ENCODE measurements around the gene ARHGAP5. TPM values are rescaled to one million over a fixed set of nuclear protein-coding genes. Genes with fewer than 3 reads are reported as not detected.
"Not testable (repeated sequence)": the region's sequence is repeated elsewhere in the genome, so short reads cannot be mapped to it uniquely, and the experiment has no call there.

The ARHGAP5 gene
- total RNA-seq, 2 experiments from 2014 or later = 42.5 to 49.4 TPM

- H3K36me3 Mint-ChIP-seq = peaks cover 8% of the 10 kb centered on the region
- no peaks in the 10 kb centered on the region for H3K9me3 Mint-ChIP-seq
- H3K4me1 Mint-ChIP-seq = peaks cover 1% of the 10 kb centered on the region
- DNase-seq = no peak
- no peak for ATAC-seq (ENCODE audit: low read depth)
- H3K4me3 Mint-ChIP-seq = no peak overlapping the region
- H3K27ac Mint-ChIP-seq = no peak overlapping the region
- H3K27me3 Mint-ChIP-seq = no peaks in the 10 kb centered on the region
- POLR2A ChIA-PET = interaction anchor here (0.5 kb wide), 1 partner anchor 9 kb away, joined by 3 read pairs; no protein-coding TSS in a partner anchor
Measured at GRCh38 chr14:32109676-32110547, 32.8 kb downstream of the ARHGAP5 start.

- no peaks in the 10 kb centered on the region for H3K9me3 Mint-ChIP-seq
- no peaks in the 10 kb centered on the region for H3K27me3 Mint-ChIP-seq
- H3K4me3 Mint-ChIP-seq = no peak overlapping the region
- POLR2A ChIA-PET = no interaction called here
- ATAC-seq (ENCODE audit: low read depth) = no peak
- peaks cover 10% of the 10 kb centered on the region for H3K36me3 Mint-ChIP-seq
- DNase-seq = no peak
- H3K27ac Mint-ChIP-seq = no peak overlapping the region
- H3K4me1 Mint-ChIP-seq = peaks cover 1% of the 10 kb centered on the region
Measured at GRCh38 chr14:32110548-32110896, 33.4 kb downstream of the ARHGAP5 start.

GRCh38 chr14:32121536-32121935, 44.4 kb downstream of the ARHGAP5 start:
- peaks cover 45% of the 10 kb centered on the region for H3K36me3 Mint-ChIP-seq
- H3K27ac Mint-ChIP-seq = no peak overlapping the region
- DNase-seq (no peak), ATAC-seq (ENCODE audit: low read depth) (no peak)
- no peaks in the 10 kb centered on the region for H3K27me3 Mint-ChIP-seq
- H3K9me3 Mint-ChIP-seq = peaks cover 4% of the 10 kb centered on the region
- H3K4me1 Mint-ChIP-seq = peaks cover 4% of the 10 kb centered on the region
- H3K4me3 Mint-ChIP-seq = no peak overlapping the region
- POLR2A ChIA-PET = no interaction called here

GRCh38 chr14:32121948-32122347, 44.8 kb downstream of the ARHGAP5 start:
- no peak for DNase-seq
- H3K4me1 Mint-ChIP-seq = peaks cover 5% of the 10 kb centered on the region
- no peak overlapping the region for H3K27ac Mint-ChIP-seq
- H3K9me3 Mint-ChIP-seq = peaks cover 5% of the 10 kb centered on the region
- no peak for ATAC-seq (ENCODE audit: low read depth)
- H3K27me3 Mint-ChIP-seq = no peaks in the 10 kb centered on the region
- POLR2A ChIA-PET = no interaction called here
- H3K4me3 Mint-ChIP-seq = no peak overlapping the region
- H3K36me3 Mint-ChIP-seq = peaks cover 44% of the 10 kb centered on the region

GRCh38 chr14:32126899-32127730, 50.0 kb downstream of the ARHGAP5 start:
- H3K4me1 Mint-ChIP-seq; H3K4me3 Mint-ChIP-seq; H3K9me3 Mint-ChIP-seq; DNase-seq; ATAC-seq (ENCODE audit: low read depth); H3K27me3 Mint-ChIP-seq; H3K27ac Mint-ChIP-seq; POLR2A ChIA-PET: not testable (repeated sequence)
- peaks cover 65% of the 10 kb centered on the region for H3K36me3 Mint-ChIP-seq

- H3K27ac Mint-ChIP-seq; ATAC-seq (ENCODE audit: low read depth); DNase-seq; H3K4me3 Mint-ChIP-seq; H3K27me3 Mint-ChIP-seq; H3K4me1 Mint-ChIP-seq; POLR2A ChIA-PET: not testable (repeated sequence)
- Mint-ChIP-seq H3K36me3 (peaks cover 62% of the 10 kb centered on the region), H3K9me3 (peaks cover 11% of the 10 kb centered on the region)
Measured at GRCh38 chr14:32127731-32128654, 50.9 kb downstream of the ARHGAP5 start.

- no peak overlapping the region for H3K27ac Mint-ChIP-seq
- H3K4me1 Mint-ChIP-seq = peaks cover 7% of the 10 kb centered on the region
- POLR2A ChIA-PET = no interaction called here
Measured at GRCh38 chr14:32128703-32129102, 51.6 kb downstream of the ARHGAP5 start.

GRCh38 chr14:32129124-32129523, 52.0 kb downstream of the ARHGAP5 start:
- Mint-ChIP-seq H3K36me3 (peaks cover 58% of the 10 kb centered on the region), H3K27me3 (no peaks in the 10 kb centered on the region), H3K9me3 (peaks cover 11% of the 10 kb centered on the region), H3K4me3 (no peak overlapping the region), H3K4me1 (peaks cover 5% of the 10 kb centered on the region), H3K27ac (no peak overlapping the region)
- ATAC-seq (ENCODE audit: low read depth) (no peak), DNase-seq (no peak)
- POLR2A ChIA-PET = no interaction called here

More at GRCh38 chr14:32128703-32129102, 51.6 kb downstream of the ARHGAP5 start:
- peaks cover 11% of the 10 kb centered on the region for H3K9me3 Mint-ChIP-seq
- H3K4me3 Mint-ChIP-seq = no peak overlapping the region
- no peaks in the 10 kb centered on the region for H3K27me3 Mint-ChIP-seq
- peaks cover 61% of the 10 kb centered on the region for H3K36me3 Mint-ChIP-seq
- ATAC-seq (ENCODE audit: low read depth) (no peak), DNase-seq (no peak)

- DNase-seq; H3K9me3 Mint-ChIP-seq; POLR2A ChIA-PET; H3K4me3 Mint-ChIP-seq; H3K4me1 Mint-ChIP-seq; H3K27me3 Mint-ChIP-seq; H3K27ac Mint-ChIP-seq; ATAC-seq (ENCODE audit: low read depth): not testable (repeated sequence)
- peaks cover 52% of the 10 kb centered on the region for H3K36me3 Mint-ChIP-seq
Measured at GRCh38 chr14:32131689-32132088, 54.6 kb downstream of the ARHGAP5 start.

- POLR2A ChIA-PET = no interaction called here
Measured at GRCh38 chr14:32134448-32135097, 57.5 kb downstream of the ARHGAP5 start.

GRCh38 chr14:32136027-32136825, 59.1 kb downstream of the ARHGAP5 start:
- POLR2A ChIA-PET = no interaction called here
- H3K27me3 Mint-ChIP-seq = no peaks in the 10 kb centered on the region
- peaks cover 61% of the 10 kb centered on the region for H3K36me3 Mint-ChIP-seq
- DNase-seq (no peak), ATAC-seq (ENCODE audit: low read depth) (no peak)
- H3K4me3 Mint-ChIP-seq = no peak overlapping the region
- no peak overlapping the region for H3K27ac Mint-ChIP-seq
- H3K9me3 Mint-ChIP-seq = peaks cover 5% of the 10 kb centered on the region
- no peaks in the 10 kb centered on the region for H3K4me1 Mint-ChIP-seq

More at GRCh38 chr14:32134448-32135097, 57.5 kb downstream of the ARHGAP5 start:
- H3K4me3 Mint-ChIP-seq = no peak overlapping the region
- H3K4me1 Mint-ChIP-seq = no peaks in the 10 kb centered on the region
- H3K36me3 Mint-ChIP-seq = peaks cover 62% of the 10 kb centered on the region
- no peaks in the 10 kb centered on the region for H3K27me3 Mint-ChIP-seq
- ATAC-seq (ENCODE audit: low read depth) = no peak
- peaks cover 5% of the 10 kb centered on the region for H3K9me3 Mint-ChIP-seq
- no peak overlapping the region for H3K27ac Mint-ChIP-seq
- DNase-seq = no peak

GRCh38 chr14:32137313-32137712, 60.2 kb downstream of the ARHGAP5 start:
- POLR2A ChIA-PET = no interaction called here
- peaks cover 2% of the 10 kb centered on the region for H3K4me1 Mint-ChIP-seq
- H3K27ac Mint-ChIP-seq = no peak overlapping the region
- H3K27me3 Mint-ChIP-seq = no peaks in the 10 kb centered on the region
- DNase-seq = no peak
- no peak overlapping the region for H3K4me3 Mint-ChIP-seq
- peaks cover 59% of the 10 kb centered on the region for H3K36me3 Mint-ChIP-seq
- peaks cover 3% of the 10 kb centered on the region for H3K9me3 Mint-ChIP-seq
- ATAC-seq (ENCODE audit: low read depth) = no peak
